Gastrocnemius medialis (tissue), 4 donors: Measurements from ENCODE around the gene SKIC3. TPM values are rescaled to one million over a fixed set of nuclear protein-coding genes. Genes with fewer than 3 reads are reported as not detected.

Source experiments
- ATAC-seq, 2 donors: fragments of 150-250 bp; one replicate each; pipeline ENCODE4 v1.9.1; 2016
- DNase-seq, 2 donors: peaks; one replicate each; pipeline ENCODE4 v3.0.0-alpha.2; 2019
- H3K27ac ChIP-seq, 4 donors: fragments of 200-600 bp; sonication (generic); 1 replicate in 1 of 4; 2 replicates in 3 of 4; pipeline ENCODE4 v1.5.1; 2016 to 2018; ENCODE audit warnings: mild to moderate bottlenecking in 2 of 4, moderate library complexity in 1 of 4
- H3K27me3 ChIP-seq, 3 donors: fragments of 200-600 bp; sonication (generic) in 2 of 3; 1 replicate in 1 of 3; 2 replicates in 2 of 3; pipeline versions ENCODE4 v1.5.1 to v1.6.0; 2016 to 2019; ENCODE audit warnings: mild to moderate bottlenecking in 1 of 3, moderate library complexity in 1 of 3
- H3K36me3 ChIP-seq, 2 donors: fragments of 200-600 bp; sonication (generic) in 1 of 2; one replicate each; pipeline ENCODE4 v1.5.1; 2017 to 2018
- H3K4me1 ChIP-seq, 2 donors: fragments of 200-600 bp; sonication (generic) in 1 of 2; one replicate each; pipeline ENCODE4 v1.5.1; 2016 to 2017; ENCODE audit warnings: mild to moderate bottlenecking in 2 of 2
- H3K4me3 ChIP-seq, 4 donors: fragments of 200-600 bp; sonication (generic) in 3 of 4; 1 replicate in 1 of 4; 2 replicates in 3 of 4; pipeline ENCODE4 v1.5.1; 2016 to 2019; ENCODE audit warnings: mild to moderate bottlenecking in 2 of 4
- H3K9me3 ChIP-seq, 3 donors: fragments of 200-600 bp; sonication (generic) in 2 of 3; 1 replicate in 1 of 3; 2 replicates in 2 of 3; pipeline ENCODE4 v1.5.1; 2016 to 2019
- CTCF ChIP-seq, 5 experiments: fragments of 450-650 bp in 3 of 5; fragments of 200-600 bp in 2 of 5; sonication (generic) in 2 of 5; IDR thresholded peaks in 4 of 5; conservative IDR thresholded peaks in 1 of 5; 1 replicate in 4 of 5; 2 replicates in 1 of 5; pipeline ENCODE4 v1.5.1; 2016 to 2019; ENCODE audit warnings: antibody characterized with exemption in 5 of 5, mild to moderate bottlenecking in 3 of 5, moderate library complexity in 3 of 5
- POLR2A ChIP-seq, 2 donors: fragments of 450-650 bp; IDR thresholded peaks; one replicate each; pipeline ENCODE4 v1.6.1; 2017; ENCODE audit warnings: antibody characterized with exemption in 2 of 2, mild to moderate bottlenecking in 2 of 2, moderate library complexity in 2 of 2
- in situ Hi-C, 4 donors: fragments of 200-750 bp; cut with MboI; loops; one replicate each; pipeline versions ENCODE4 v1.15.0 to v1.8.0; 2017; ENCODE audit warnings: low sequenced_read_pairs in 4 of 4
- intact Hi-C: fragments of 100-400 bp; cut with DNase I; formaldehyde crosslinking; loops from one replicate; pipeline ENCODE4 v1.15.1; 2023; ENCODE audit warnings: low total_unique reads
- total RNA-seq, 4 donors: library from RNA; depleted of rRNA; stranded (reverse); fragments of >200 nt; gene quantifications; one replicate each; pipeline versions ENCODE4 v1.1.0 to v1.2.3, GENCODE V29; 2016

SKIC3 gene
- total RNA-seq, 4 donors from 2014 or later, result 40.6 to 54.4 (median 43.4) TPM

DNA sequence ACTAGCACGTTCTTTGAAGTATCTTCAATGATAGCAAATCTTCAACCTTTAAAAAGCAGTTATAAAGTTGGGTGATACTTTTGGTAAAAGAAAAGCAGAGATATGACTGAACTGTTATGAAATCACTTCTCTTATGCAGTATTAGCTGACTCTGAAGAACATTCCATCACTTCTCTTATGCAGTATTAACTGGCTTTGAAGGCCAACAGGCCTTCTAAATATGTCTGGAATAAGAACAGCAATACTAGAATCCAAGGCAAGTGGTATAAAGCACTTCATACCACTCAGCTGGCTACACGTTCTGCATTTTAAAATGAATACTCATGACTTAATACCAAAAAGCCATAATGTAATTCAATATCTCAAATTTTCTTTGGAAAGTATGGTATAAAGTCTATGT, 17.3 kb downstream of the SKIC3 start:
- intact Hi-C loops, result no loop called here

GRCh38 chr5:95533761-95534160, 21.0 kb downstream of the SKIC3 start:
- DNase-seq (no peak), ATAC-seq (no peak)
- intact Hi-C loops (no loop called here), in situ Hi-C loops (no loop called here)
- Histone ChIP-seq H3K9me3 (no peaks in the 10 kb centered on the region), H3K4me1 (no peaks in the 10 kb centered on the region), H3K27ac (no peak overlapping the region), H3K36me3 (peaks cover 0 to 17% of the 10 kb centered on the region in 2 donors), H3K27me3 (no peaks in the 10 kb centered on the region), H3K4me3 (no peak overlapping the region)
- TF ChIP-seq POLR2A (IDR thresholded peaks at IDR 0.05), result no peak
- no peak for TF ChIP-seq CTCF (IDR thresholded peaks at IDR 0.05 in 4 of 5, conservative IDR thresholded peaks at IDR 0.05 in 1 of 5)

More for the DNA sequence above, 17.3 kb downstream of the SKIC3 start:
- no peak overlapping the region for H3K27ac ChIP-seq
- ATAC-seq (no peak), DNase-seq (no peak)
- TF ChIP-seq CTCF (IDR thresholded peaks at IDR 0.05 in 4 of 5, conservative IDR thresholded peaks at IDR 0.05 in 1 of 5), result no peak
- TF ChIP-seq POLR2A (IDR thresholded peaks at IDR 0.05), result no peak
- no peaks in the 10 kb centered on the region for H3K4me1 ChIP-seq
- no peaks in the 10 kb centered on the region for H3K27me3 ChIP-seq
- no peaks in the 10 kb centered on the region for H3K9me3 ChIP-seq
- in situ Hi-C loops, result no loop called here
- H3K4me3 ChIP-seq, result no peak overlapping the region
- peaks cover 0 to 29% of the 10 kb centered on the region in 2 donors for H3K36me3 ChIP-seq

- no peaks in the 10 kb centered on the region for H3K4me1 ChIP-seq
- no peak for TF ChIP-seq CTCF (IDR thresholded peaks at IDR 0.05 in 4 of 5, conservative IDR thresholded peaks at IDR 0.05 in 1 of 5)
- no peak for TF ChIP-seq POLR2A (IDR thresholded peaks at IDR 0.05)
- no peak for ATAC-seq
- no peaks in the 10 kb centered on the region for H3K27me3 ChIP-seq
- in situ Hi-C loops, result no loop called here
- peaks cover 0 to 22% of the 10 kb centered on the region in 2 donors for H3K36me3 ChIP-seq
- H3K4me3 ChIP-seq, result no peak overlapping the region
- no peak for DNase-seq
- H3K27ac ChIP-seq, result no peak overlapping the region
- intact Hi-C loops, result no loop called here
- no peaks in the 10 kb centered on the region for H3K9me3 ChIP-seq
Observed at GRCh38 chr5:95533106-95533505, 21.7 kb downstream of the SKIC3 start.

DNA sequence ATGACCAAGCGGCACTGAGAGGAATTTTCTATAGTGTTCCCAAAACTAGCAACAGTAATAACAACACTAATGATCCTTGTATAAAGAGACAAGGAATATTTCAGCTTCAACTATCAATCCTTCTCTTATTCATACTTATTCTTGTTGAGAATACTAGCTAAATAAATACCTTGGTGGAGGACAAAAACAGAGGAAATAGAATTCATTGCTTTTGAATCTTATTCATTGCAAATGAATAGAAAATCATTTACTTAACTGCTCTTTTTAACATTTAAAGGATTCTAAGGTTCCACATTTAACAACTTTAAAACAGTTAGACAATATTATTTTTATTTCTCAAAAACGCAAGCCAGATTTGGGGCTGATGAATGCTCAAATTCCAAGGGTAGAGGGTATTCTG, 22.4 kb downstream of the SKIC3 start:
- in situ Hi-C loops (no loop called here), intact Hi-C loops (no loop called here)
- Histone ChIP-seq H3K4me3 (no peak overlapping the region), H3K9me3 (no peaks in the 10 kb centered on the region), H3K4me1 (no peaks in the 10 kb centered on the region), H3K27me3 (no peaks in the 10 kb centered on the region), H3K36me3 (peaks cover 0 to 28% of the 10 kb centered on the region in 2 donors), H3K27ac (no peak overlapping the region)
- no peak for TF ChIP-seq POLR2A (IDR thresholded peaks at IDR 0.05)
- TF ChIP-seq CTCF (IDR thresholded peaks at IDR 0.05 in 4 of 5, conservative IDR thresholded peaks at IDR 0.05 in 1 of 5), result no peak
- no peak for ATAC-seq
- DNase-seq, result no peak

GRCh38 chr5:95531491-95531890, 23.3 kb downstream of the SKIC3 start:
- ATAC-seq, result no peak
- in situ Hi-C loops, result no loop called here

More at GRCh38 chr5:95531491-95531890, 23.3 kb downstream of the SKIC3 start:
- no peak for DNase-seq
- H3K9me3 ChIP-seq, result no peaks in the 10 kb centered on the region
- intact Hi-C loops, result no loop called here
- H3K27ac ChIP-seq, result no peak overlapping the region
- H3K36me3 ChIP-seq, result peaks cover 0 to 37% of the 10 kb centered on the region in 2 donors
- TF ChIP-seq CTCF (IDR thresholded peaks at IDR 0.05 in 4 of 5, conservative IDR thresholded peaks at IDR 0.05 in 1 of 5), result no peak
- no peak for TF ChIP-seq POLR2A (IDR thresholded peaks at IDR 0.05)
- H3K4me3 ChIP-seq, result no peak overlapping the region
- H3K27me3 ChIP-seq, result no peaks in the 10 kb centered on the region
- no peaks in the 10 kb centered on the region for H3K4me1 ChIP-seq
